HepG2 (cell line): Measurements from ENCODE around the gene OTOP2. TPM values are rescaled to one million over a fixed set of nuclear protein-coding genes. Genes with fewer than 3 reads are reported as not detected.

Experiments
- ATAC-seq: fragments of 200-7000 bp; cut with Tn5 transposase; 3 replicates; pipeline ENCODE4 v1.9.1; 2020; ENCODE audit warnings: mild to moderate bottlenecking, moderate library complexity
- BruUV-seq: library from RNA; stranded (reverse); fragments of 400-500 nt; replicated peaks from 2 replicates; lab custom pipeline; 2021; lab: Mats Ljungman, UMichigan
- CTCF ChIA-PET: fragments of 300-600 bp; formaldehyde crosslinking; extraction: SDS; loops from one replicate; lab custom pipeline; 2021; ENCODE audit warnings: low total read pairs, inconsistent platforms, low intra/inter-chr PET ratio; lab: Yijun Ruan, JAX
- POLR2A ChIA-PET: fragments of 350-600 bp; sonication (Branson Sonifier 250); formaldehyde crosslinking; loops from one replicate; lab custom pipeline; 2020; ENCODE audit warnings: antibody characterized with exemption, inconsistent platforms; lab: Yijun Ruan, JAX
- DNase-seq: peaks from one replicate; pipeline ENCODE4 v3.0.0-alpha.2; 2015; ENCODE audit warnings: low spot score
- FAIRE-seq: peaks from 3 replicates; lab custom pipeline; 2011; peaks lifted over from hg19 to GRCh38; lab: Jason Lieb, UNC
- H2AFZ ChIP-seq: one replicate; pipeline ENCODE4 v1.6.1; 2011; ENCODE audit warnings: low read length, inconsistent platforms
- H3K27ac ChIP-seq: fragments of 300-600 bp; 3 replicates; pipeline ENCODE4 v1.8.0; 2011; ENCODE audit warnings: mixed run types, mild to moderate bottlenecking, mixed read lengths, low read length, inconsistent platforms; ENCODE audit not compliant: insufficient read depth; ENCODE audit errors: extremely low read length
- H3K27me3 ChIP-seq, 2 experiments: fragments of 200-600 bp in 1 of 2; 2 replicates in 1 of 2; 3 replicates in 1 of 2; pipeline versions ENCODE4 v1.6.0 to v1.8.0; 2011; ENCODE audit warnings: low read length in 2 of 2, mild to moderate bottlenecking in 2 of 2, moderate library complexity in 2 of 2, inconsistent platforms in 1 of 2; ENCODE audit not compliant: insufficient read depth in 2 of 2, control insufficient read depth in 1 of 2
- H3K36me3 ChIP-seq, 2 experiments: fragments of 200-600 bp in 1 of 2; replicated peaks in 1 of 2; 2 replicates in 1 of 2; 3 replicates in 1 of 2; pipeline versions ENCODE4 v1.5.1 to v1.8.0; 2011; ENCODE audit warnings: low read length in 2 of 2, inconsistent platforms in 1 of 2; ENCODE audit not compliant: insufficient read depth in 2 of 2, control insufficient read depth in 1 of 2
- H3K4me1 ChIP-seq: 2 replicates; pipeline ENCODE4 v1.5.1; 2012; ENCODE audit warnings: low read length, inconsistent platforms; ENCODE audit not compliant: insufficient read depth
- H3K4me2 ChIP-seq: 2 replicates; pipeline ENCODE4 v1.6.0; 2011; ENCODE audit warnings: low read depth, low read length, inconsistent platforms
- H3K4me3 ChIP-seq, 3 experiments: fragments of 200-600 bp in 1 of 3; sonication (generic), shearing (Covaris generic) in 1 of 3; replicated peaks in 1 of 3; 2 replicates each; pipeline ENCODE4 v1.5.1; 2011 to 2016; ENCODE audit warnings: low read length in 3 of 3, inconsistent platforms in 2 of 3, low read depth in 2 of 3, mild to moderate bottlenecking in 2 of 3, control low read depth in 1 of 3, mixed read lengths in 1 of 3; ENCODE audit not compliant: insufficient read depth in 1 of 3
- H3K79me2 ChIP-seq: one replicate; pipeline ENCODE4 v1.6.1; 2011; ENCODE audit warnings: low read length, inconsistent platforms; ENCODE audit not compliant: insufficient read depth
- H3K9ac ChIP-seq: 2 replicates; pipeline ENCODE4 v1.6.0; 2011; ENCODE audit warnings: mild to moderate bottlenecking, low read depth, low read length, inconsistent platforms; ENCODE audit not compliant: insufficient read depth
- H3K9me3 ChIP-seq: 2 replicates; pipeline ENCODE4 v1.5.1; 2012; ENCODE audit warnings: mild to moderate bottlenecking, low read length
- H4K20me1 ChIP-seq: 2 replicates; pipeline ENCODE4 v1.6.0; 2011; ENCODE audit warnings: inconsistent platforms, mild to moderate bottlenecking, low read length, moderate library complexity; ENCODE audit not compliant: insufficient read depth
- EZH2 ChIP-seq: conservative IDR thresholded peaks from 2 replicates; pipeline ENCODE4 v1.6.1; 2012; ENCODE audit warnings: mild to moderate bottlenecking, low read depth, low read length, moderate library complexity
- FOXC1 ChIP-seq: sonication (generic); formaldehyde crosslinking; IDR thresholded peaks from 2 replicates; pipeline ENCODE4 v1.8.0; 2022; ENCODE audit warnings: mild to moderate bottlenecking, missing genetic modification reagents, borderline replicate concordance
- NR2F6 ChIP-seq, 2 experiments: IDR thresholded peaks; 2 replicates each; pipeline ENCODE4 v1.6.1; 2016; ENCODE audit warnings: antibody characterized with exemption in 1 of 2, mild to moderate bottlenecking in 1 of 2
- PTBP1 ChIP-seq: fragments of 200-400 bp; formaldehyde crosslinking; IDR thresholded peaks from 2 replicates; pipeline ENCODE4 v1.6.1; 2018; ENCODE audit warnings: low read length, low read depth; ENCODE audit not compliant: poor library complexity, severe bottlenecking
- SPEN ChIP-seq: sonication (generic); formaldehyde crosslinking; IDR thresholded peaks from 2 replicates; pipeline ENCODE4 v1.5.1; 2020; ENCODE audit warnings: low read depth, mild to moderate bottlenecking, missing genetic modification reagents
- TBX2 ChIP-seq: sonication (generic); formaldehyde crosslinking; IDR thresholded peaks from 2 replicates; pipeline ENCODE4 v1.5.0; 2020; ENCODE audit warnings: missing genetic modification reagents, mild to moderate bottlenecking, borderline replicate concordance
- ZBTB14 ChIP-seq: sonication (generic); formaldehyde crosslinking; IDR thresholded peaks from 2 replicates; pipeline ENCODE4 v1.4.0; 2020; ENCODE audit warnings: missing genetic modification reagents
- WGBS: methylation state at CpG from one replicate; pipeline ENCODE4 v1.1.6; 2017; ENCODE audit warnings: low lambda C conversion rate; 5-methylcytosine and 5-hydroxymethylcytosine counted together
- in situ Hi-C: cut with HindIII; loops from 2 replicates; pipeline ENCODE4 v1.10.0; 2017; ENCODE audit warnings: low pct_unique_long_range_greater_than_20kb; ENCODE audit not compliant: extremely low pct_ligation_motif_present
- intact Hi-C: fragments of 100-400 bp; cut with micrococcal nuclease; formaldehyde crosslinking; loops from one replicate; pipeline ENCODE4 v1.10.0; 2022; ENCODE audit not compliant: unreplicated experiment
- polyA plus RNA-seq, 8 experiments: library from polyadenylated mRNA; depleted of rRNA in 3 of 8; stranded (reverse) in 7 of 8; unstranded in 1 of 8; fragments of >200 nt; fragmentation: Illumina TruSeq in 4 of 8; extraction: Trizol in 4 of 8; gene quantifications; 2 replicates each; pipeline versions ENCODE4 v1.2.1 to v1.2.3, GENCODE V29; 2011 to 2016; ENCODE audit warnings: low read depth in 4 of 8, missing spikeins in 1 of 8, mixed read lengths in 1 of 8; ENCODE audit not compliant: insufficient read depth in 1 of 8
- total RNA-seq, 5 experiments: library from RNA; depleted of rRNA; stranded (reverse); fragments of >200 nt; fragmentation: Illumina TruSeq; extraction: Trizol; gene quantifications; 2 replicates each; pipeline ENCODE4 v1.2.3, GENCODE V29; 2016; ENCODE audit warnings: low read depth in 1 of 5

OTOP2 gene
- total and polyA plus RNA-seq, 2 of the 13 experiments (the other 11 are each of a cell fraction or from before 2014, with no cell fraction given): not detected

- no TSS peak for BruUV-seq
- Histone ChIP-seq H3K4me2 (peak overlapping the region; percentile 77), H2AFZ (no peak overlapping the region), H3K9ac (no peak overlapping the region), H3K4me3 (peak overlapping the region; percentile 26 to 61 (median 41); a peak in 4 of 6 replicates), H4K20me1 (no peaks in the 10 kb centered on the region), H3K79me2 (no peaks in the 10 kb centered on the region), H3K4me1 (peaks cover 26% of the 10 kb centered on the region), H3K36me3 (no peaks in the 10 kb centered on the region), H3K9me3 (no peaks in the 10 kb centered on the region), H3K27ac (no peak overlapping the region), H3K27me3 (peaks cover 10 to 63% of the 10 kb centered on the region in 2 experiments)
- ATAC-seq (peak; percentile 33), DNase-seq (no peak), FAIRE-seq (no peak)
- ChIA-PET POLR2A (interaction anchor here (1.4 kb wide), 1 partner anchor 21 kb away, joined by 9 read pairs; the partner anchor contains the start of gene FDXR), CTCF (no interaction called here)
- TF ChIP-seq FOXC1 (CRISPR knock-in tag) (0 out of 2 replicates have a peak, but pooled peaks have one; percentile 0), PTBP1 (no peak), TBX2 (peak; percentile 6; the same call in 1 of the 2 replicates), ZBTB14 (CRISPR knock-in tag) (no peak), EZH2 (0 out of 2 replicates have a peak, but pooled peaks have one; percentile 79), NR2F6 (IDR thresholded peaks at IDR 0.05) (peak; percentile 5; the same call in 1 of the 2 replicates), NR2F6 (CRISPR knock-in tag; IDR thresholded peaks at IDR 0.05) (no peak), SPEN (CRISPR knock-in tag) (peak; percentile 4; the same call in 1 of the 2 replicates)
- intact Hi-C loops (no loop called here), in situ Hi-C loops (no loop called here)
- under 1% methylated on average over 13 of the region's 22 CpGs for WGBS
Observed at GRCh38 chr17:74893936-74894671, 30.0 kb upstream of the OTOP2 start.
